GM23338 (cell line): ENCODE results near the gene CLEC2B.

Source experiments
- CREB1 ChIP-seq: fragments of 250-450 bp; sonication (Bioruptor Pico); IDR thresholded peaks from 2 replicates; pipeline ENCODE4 v1.5.0; 2020; ENCODE audit warnings: low read depth, mild to moderate bottlenecking, moderate library complexity
- EZH2 ChIP-seq: fragments of 200-600 bp; sonication (generic); IDR thresholded peaks from one replicate; pipeline ENCODE4 v1.8.0; 2017; ENCODE audit warnings: antibody characterized with exemption, mild to moderate bottlenecking, low read depth; ENCODE audit not compliant: unreplicated experiment
- EZH2phosphoT487 ChIP-seq: fragments of 200-600 bp; sonication (generic); IDR thresholded peaks from one replicate; pipeline ENCODE4 v1.8.1; 2018; ENCODE audit warnings: antibody characterized with exemption; ENCODE audit not compliant: unreplicated experiment
- JUNB ChIP-seq: IDR thresholded peaks from one replicate; pipeline ENCODE4 v1.6.1; 2016; ENCODE audit warnings: antibody characterized with exemption; ENCODE audit not compliant: unreplicated experiment
- POLR2AphosphoS5 ChIP-seq: IDR thresholded peaks from 2 replicates; pipeline ENCODE4 v1.6.1; 2016; ENCODE audit warnings: antibody characterized with exemption, low read depth
- STAT1 ChIP-seq: IDR thresholded peaks from one replicate; pipeline ENCODE4 v1.6.1; 2016; ENCODE audit warnings: antibody characterized with exemption; ENCODE audit not compliant: unreplicated experiment
- TF ChIP-seq, protein P1 (sequence below), 2 experiments: fragments of 200-600 bp in 1 of 2; sonication (generic) in 1 of 2; conservative IDR thresholded peaks; 2 replicates each; pipeline versions ENCODE4 v1.5.1 to v1.6.1; 2016 to 2017; ENCODE audit warnings: antibody characterized with exemption in 2 of 2, low read depth in 2 of 2, mild to moderate bottlenecking in 2 of 2, moderate library complexity in 1 of 2
- TF ChIP-seq, protein P2 (sequence below): IDR thresholded peaks from 2 replicates; pipeline ENCODE4 v1.6.1; 2016; ENCODE audit warnings: antibody characterized with exemption

DNA sequence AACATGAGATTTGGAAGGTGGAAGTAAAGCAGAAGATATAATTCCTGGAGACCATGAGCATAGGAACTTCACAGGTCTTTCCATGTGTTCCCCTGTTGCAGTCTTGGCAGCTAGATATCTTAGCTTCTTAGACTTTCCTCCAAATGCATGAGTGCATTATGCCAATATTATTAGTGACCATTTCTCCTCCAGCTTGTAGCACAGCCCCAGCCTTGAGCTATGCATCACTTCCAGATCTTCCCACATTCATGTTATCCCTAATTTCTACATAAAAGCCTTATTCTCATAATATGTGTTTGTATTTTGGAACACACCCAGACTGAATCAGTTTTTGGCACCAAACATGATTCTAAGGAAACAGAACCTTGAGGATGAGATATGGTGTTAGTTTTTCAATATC, 11.0 kb downstream of the CLEC2B start:
- TF ChIP-seq, protein P1, sequence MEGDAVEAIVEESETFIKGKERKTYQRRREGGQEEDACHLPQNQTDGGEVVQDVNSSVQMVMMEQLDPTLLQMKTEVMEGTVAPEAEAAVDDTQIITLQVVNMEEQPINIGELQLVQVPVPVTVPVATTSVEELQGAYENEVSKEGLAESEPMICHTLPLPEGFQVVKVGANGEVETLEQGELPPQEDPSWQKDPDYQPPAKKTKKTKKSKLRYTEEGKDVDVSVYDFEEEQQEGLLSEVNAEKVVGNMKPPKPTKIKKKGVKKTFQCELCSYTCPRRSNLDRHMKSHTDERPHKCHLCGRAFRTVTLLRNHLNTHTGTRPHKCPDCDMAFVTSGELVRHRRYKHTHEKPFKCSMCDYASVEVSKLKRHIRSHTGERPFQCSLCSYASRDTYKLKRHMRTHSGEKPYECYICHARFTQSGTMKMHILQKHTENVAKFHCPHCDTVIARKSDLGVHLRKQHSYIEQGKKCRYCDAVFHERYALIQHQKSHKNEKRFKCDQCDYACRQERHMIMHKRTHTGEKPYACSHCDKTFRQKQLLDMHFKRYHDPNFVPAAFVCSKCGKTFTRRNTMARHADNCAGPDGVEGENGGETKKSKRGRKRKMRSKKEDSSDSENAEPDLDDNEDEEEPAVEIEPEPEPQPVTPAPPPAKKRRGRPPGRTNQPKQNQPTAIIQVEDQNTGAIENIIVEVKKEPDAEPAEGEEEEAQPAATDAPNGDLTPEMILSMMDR (conservative IDR thresholded peaks at IDR 0.05; ENCODE audit: low read depth in 2 of 2): no peak
- TF ChIP-seq EZH2 (no peak), POLR2AphosphoS5 (no peak), EZH2phosphoT487 (no peak), STAT1 (no peak), CREB1 (CRISPR knock-in tag) (no peak), JUNB (no peak)
- TF ChIP-seq, protein P2, sequence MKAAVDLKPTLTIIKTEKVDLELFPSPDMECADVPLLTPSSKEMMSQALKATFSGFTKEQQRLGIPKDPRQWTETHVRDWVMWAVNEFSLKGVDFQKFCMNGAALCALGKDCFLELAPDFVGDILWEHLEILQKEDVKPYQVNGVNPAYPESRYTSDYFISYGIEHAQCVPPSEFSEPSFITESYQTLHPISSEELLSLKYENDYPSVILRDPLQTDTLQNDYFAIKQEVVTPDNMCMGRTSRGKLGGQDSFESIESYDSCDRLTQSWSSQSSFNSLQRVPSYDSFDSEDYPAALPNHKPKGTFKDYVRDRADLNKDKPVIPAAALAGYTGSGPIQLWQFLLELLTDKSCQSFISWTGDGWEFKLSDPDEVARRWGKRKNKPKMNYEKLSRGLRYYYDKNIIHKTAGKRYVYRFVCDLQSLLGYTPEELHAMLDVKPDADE: no peak
